HUES64 (cell line): ENCODE measurements around the gene ADCY2.

Source experiments
- H3K27ac ChIP-seq: 2 replicates; pipeline ENCODE4 v1.7.0; 2013; ENCODE audit warnings: low read depth, low read length, inconsistent platforms
- H3K27me3 ChIP-seq: 2 replicates; pipeline ENCODE4 v1.6.1; 2013; ENCODE audit warnings: mild to moderate bottlenecking, low read length; ENCODE audit not compliant: insufficient read depth
- H3K36me3 ChIP-seq: 2 replicates; pipeline ENCODE4 v1.6.1; 2013; ENCODE audit warnings: mild to moderate bottlenecking, low read length; ENCODE audit not compliant: insufficient read depth
- H3K4me1 ChIP-seq: 2 replicates; pipeline ENCODE4 v1.6.1; 2013; ENCODE audit warnings: mild to moderate bottlenecking, low read length, moderate library complexity; ENCODE audit not compliant: insufficient read depth
- H3K4me3 ChIP-seq: 2 replicates; pipeline ENCODE4 v1.5.1; 2013; ENCODE audit warnings: mild to moderate bottlenecking, low read length, moderate library complexity
- H3K9ac ChIP-seq: 2 replicates; pipeline ENCODE4 v1.6.1; 2013; ENCODE audit warnings: mild to moderate bottlenecking, low read depth, low read length
- H3K9me3 ChIP-seq: 2 replicates; pipeline ENCODE4 v1.6.1; 2013; ENCODE audit warnings: low read depth, low read length; ENCODE audit not compliant: insufficient read depth
- WGBS: fragments of 150-250, 120-280 bp; methylation state at CpG from one replicate; pipeline ENCODE4 v1.1.7; 2013; ENCODE audit warnings: missing lambda C conversion rate; 5-methylcytosine and 5-hydroxymethylcytosine counted together

Gene ADCY2

DNA sequence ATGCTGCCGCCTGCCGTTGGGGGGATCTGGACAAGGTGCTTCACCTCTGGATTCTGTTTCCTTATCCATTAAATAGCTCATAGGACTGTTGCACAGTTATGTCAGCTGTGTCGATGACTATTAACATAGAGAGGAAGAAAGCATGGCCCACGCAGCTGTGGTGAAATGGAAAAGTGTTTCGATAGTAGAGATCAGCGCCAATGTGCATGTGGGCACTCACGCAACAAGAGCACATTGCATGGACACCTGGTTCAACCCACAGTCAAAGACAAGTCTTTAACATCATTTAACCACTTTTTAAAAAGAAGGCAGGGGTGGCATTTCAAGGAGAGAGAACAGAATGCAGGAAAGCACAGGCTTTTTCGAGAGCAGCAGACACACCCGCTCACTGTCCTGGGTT lies 107.6 kb downstream of the ADCY2 start:
- Histone ChIP-seq H3K9ac (no peak overlapping the region), H3K36me3 (no peaks in the 10 kb centered on the region), H3K9me3 (no peaks in the 10 kb centered on the region), H3K4me1 (peaks cover 20% of the 10 kb centered on the region; the same call in 1 of the 2 replicates), H3K27ac (no peak overlapping the region), H3K4me3 (no peak overlapping the region), H3K27me3 (no peaks in the 10 kb centered on the region)
- 90% methylated on average over 9 of the region's 9 CpGs for WGBS

DNA sequence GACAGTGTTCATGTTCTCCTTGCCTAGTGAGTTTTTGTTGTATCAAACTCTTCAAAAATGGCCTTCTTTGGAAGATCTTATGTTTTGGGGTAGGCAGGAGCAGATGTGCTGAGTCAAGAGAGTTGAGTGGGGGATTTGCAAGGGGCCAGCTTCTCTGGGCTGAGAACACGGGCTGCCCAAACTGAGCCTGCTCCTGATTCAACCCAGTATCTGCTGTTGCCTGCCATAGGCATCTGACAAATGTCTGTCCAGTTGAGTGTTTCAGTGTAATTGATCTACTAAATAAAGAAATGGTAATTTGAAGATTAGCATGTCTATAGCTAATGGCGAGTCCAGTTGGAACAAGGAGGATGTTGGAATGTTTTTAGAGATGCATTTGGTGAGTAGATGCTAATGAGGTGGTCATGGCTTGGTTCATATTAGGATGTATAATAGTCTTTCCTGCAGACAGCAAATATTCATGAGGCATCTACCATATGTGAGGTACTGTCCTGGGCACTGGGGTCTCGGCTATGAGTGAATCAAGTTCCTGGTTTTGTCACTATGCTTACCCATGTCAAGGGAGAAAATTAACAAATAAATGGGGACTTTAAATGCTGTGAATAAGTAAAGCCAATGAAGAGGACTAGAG lies 119.5 kb downstream of the ADCY2 start:
- H3K4me3 ChIP-seq = no peak overlapping the region
- H3K9me3 ChIP-seq = no peaks in the 10 kb centered on the region
- H3K27ac ChIP-seq = no peak overlapping the region
- no peak overlapping the region for H3K9ac ChIP-seq
- H3K27me3 ChIP-seq = no peaks in the 10 kb centered on the region
- 75% methylated on average over 3 of the region's 3 CpGs for WGBS
- peaks cover 3% of the 10 kb centered on the region; the same call in 1 of the 2 replicates for H3K36me3 ChIP-seq
- peaks cover 20% of the 10 kb centered on the region; the same call in 1 of the 2 replicates for H3K4me1 ChIP-seq

DNA sequence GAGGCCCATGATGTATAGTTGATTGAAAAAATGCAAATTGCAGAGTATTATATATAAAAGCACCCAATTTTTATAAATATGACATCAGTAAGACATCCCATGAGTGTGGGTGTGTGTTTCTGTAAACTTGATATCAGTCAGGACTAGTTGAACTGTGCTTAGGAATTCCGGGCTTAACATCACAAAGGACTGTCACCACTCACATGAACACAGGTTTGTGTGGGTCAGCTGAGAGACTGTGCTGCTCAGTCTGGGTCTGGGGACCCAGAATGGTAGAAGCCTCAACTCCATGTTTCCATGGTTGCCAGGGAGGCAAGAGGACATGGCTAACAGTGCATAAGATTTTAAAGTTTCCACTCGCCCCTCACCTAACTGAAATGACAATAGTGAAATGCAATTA lies 120.3 kb downstream of the ADCY2 start:
- Histone ChIP-seq H3K9me3 (no peaks in the 10 kb centered on the region), H3K27ac (no peak overlapping the region), H3K27me3 (no peaks in the 10 kb centered on the region), H3K4me1 (peaks cover 20% of the 10 kb centered on the region; the same call in 1 of the 2 replicates), H3K36me3 (peaks cover 12% of the 10 kb centered on the region), H3K9ac (no peak overlapping the region), H3K4me3 (no peak overlapping the region)
- 100% methylated on average over 1 of the region's 2 CpGs for WGBS

DNA sequence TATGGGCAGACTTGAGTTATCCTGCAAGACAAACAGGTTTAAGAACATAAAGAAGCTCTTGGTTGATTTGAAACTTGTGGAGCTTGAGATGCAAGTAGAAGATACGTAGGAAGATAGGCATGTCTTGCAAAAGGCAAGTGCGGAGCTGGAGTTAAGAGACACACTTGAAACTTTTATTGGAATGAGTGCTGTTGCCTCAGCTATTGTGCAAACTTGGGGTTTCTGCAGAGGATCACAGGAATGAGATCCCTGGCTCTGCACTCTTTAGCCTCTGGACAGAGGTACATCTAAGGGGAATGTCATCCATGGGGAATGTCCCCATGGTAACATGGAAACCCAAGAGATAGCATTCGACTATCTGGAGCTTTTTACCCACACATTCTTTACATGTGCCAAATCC lies 121.1 kb downstream of the ADCY2 start:
- H3K9ac ChIP-seq = no peak overlapping the region
- no peaks in the 10 kb centered on the region for H3K27me3 ChIP-seq
- 74% methylated on average over 3 of the region's 3 CpGs for WGBS
- peaks cover 20% of the 10 kb centered on the region; the same call in 1 of the 2 replicates for H3K4me1 ChIP-seq
- H3K27ac ChIP-seq = no peak overlapping the region
- H3K9me3 ChIP-seq = no peaks in the 10 kb centered on the region
- peaks cover 19% of the 10 kb centered on the region for H3K36me3 ChIP-seq
- H3K4me3 ChIP-seq = no peak overlapping the region

DNA sequence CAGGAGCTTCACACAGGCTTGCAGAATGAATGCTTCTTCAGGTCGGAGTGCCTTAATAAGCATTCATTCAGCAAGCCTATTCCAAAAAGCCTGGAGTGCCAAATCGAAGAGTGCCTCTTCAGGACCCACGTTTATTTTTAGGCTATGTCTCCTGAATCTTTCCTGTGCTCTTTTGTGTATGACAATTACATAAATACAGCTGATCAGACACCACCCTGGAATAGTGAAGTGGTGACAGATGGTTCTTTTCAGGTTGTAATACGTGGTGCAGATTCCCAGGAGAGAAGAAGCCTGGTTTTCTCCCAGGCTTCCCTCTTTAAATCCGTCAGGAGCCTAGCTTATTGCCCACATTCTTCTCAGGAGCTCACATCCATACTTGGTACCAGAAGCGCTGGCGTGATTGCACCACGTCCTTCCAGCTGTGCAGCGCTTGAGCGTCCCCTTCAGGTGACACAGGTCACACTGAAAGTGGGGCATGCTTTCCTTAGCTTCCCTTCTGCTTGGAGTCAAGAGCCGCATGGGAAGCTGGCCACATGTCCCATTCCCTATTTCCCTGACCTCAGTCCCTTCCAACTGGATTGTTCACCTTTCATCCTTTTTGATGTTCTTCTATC lies 123.1 kb downstream of the ADCY2 start:
- WGBS = 80% methylated on average over 11 of the region's 11 CpGs
- no peak overlapping the region for H3K4me3 ChIP-seq
- no peaks in the 10 kb centered on the region for H3K9me3 ChIP-seq
- no peak overlapping the region for H3K27ac ChIP-seq
- no peak overlapping the region for H3K9ac ChIP-seq
- peaks cover 20% of the 10 kb centered on the region; the same call in 1 of the 2 replicates for H3K4me1 ChIP-seq
- H3K27me3 ChIP-seq = no peaks in the 10 kb centered on the region
- peaks cover 30% of the 10 kb centered on the region for H3K36me3 ChIP-seq

DNA sequence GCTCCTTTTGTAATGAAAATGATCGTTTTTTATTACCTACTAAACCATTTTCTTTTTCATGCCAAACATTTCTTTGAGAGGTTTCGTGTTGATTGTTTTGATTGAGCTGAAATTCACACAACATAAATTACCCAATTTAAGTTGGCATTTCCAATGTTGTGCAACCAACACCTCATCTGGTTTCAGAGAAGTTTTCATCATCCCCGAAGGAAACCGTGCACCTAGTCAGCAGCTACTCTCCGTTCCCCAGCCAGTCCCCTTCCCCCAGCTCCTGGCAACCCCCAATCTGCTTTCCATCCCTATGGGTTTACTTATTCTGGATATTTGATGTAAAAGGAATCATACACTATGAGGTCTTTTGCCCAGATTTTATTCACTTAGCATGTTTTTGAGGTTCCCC lies 123.6 kb downstream of the ADCY2 start:
- Histone ChIP-seq H3K36me3 (peaks cover 34% of the 10 kb centered on the region), H3K9me3 (no peaks in the 10 kb centered on the region), H3K4me3 (no peak overlapping the region), H3K27me3 (no peaks in the 10 kb centered on the region), H3K9ac (no peak overlapping the region), H3K27ac (no peak overlapping the region), H3K4me1 (peaks cover 20% of the 10 kb centered on the region; the same call in 1 of the 2 replicates)
- WGBS = 83% methylated on average over 4 of the region's 5 CpGs

DNA sequence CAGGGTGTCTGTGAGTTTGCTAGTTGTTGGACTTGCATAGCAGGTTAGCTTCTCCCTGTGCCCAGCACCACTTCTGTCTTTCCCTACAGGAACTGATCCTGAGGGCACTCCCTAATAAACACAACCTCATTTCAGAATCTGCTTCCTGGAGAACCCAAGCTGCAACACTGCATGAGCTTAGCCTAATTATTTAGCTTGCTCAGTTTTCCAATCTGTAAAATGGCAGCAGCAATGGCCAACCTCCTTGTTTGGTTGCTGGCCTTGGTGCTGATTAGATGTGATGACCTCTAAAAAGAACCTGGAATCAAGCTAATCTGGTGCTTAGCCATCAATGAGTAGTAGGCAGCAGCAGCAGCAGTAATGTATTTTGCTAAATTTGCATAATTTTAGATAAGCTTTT lies 133.9 kb downstream of the ADCY2 start:
- Histone ChIP-seq H3K4me3 (no peak overlapping the region), H3K27ac (no peak overlapping the region), H3K9me3 (no peaks in the 10 kb centered on the region), H3K27me3 (no peaks in the 10 kb centered on the region), H3K4me1 (no peaks in the 10 kb centered on the region), H3K9ac (no peak overlapping the region), H3K36me3 (peaks cover 6% of the 10 kb centered on the region; the same call in 1 of the 2 replicates)

DNA sequence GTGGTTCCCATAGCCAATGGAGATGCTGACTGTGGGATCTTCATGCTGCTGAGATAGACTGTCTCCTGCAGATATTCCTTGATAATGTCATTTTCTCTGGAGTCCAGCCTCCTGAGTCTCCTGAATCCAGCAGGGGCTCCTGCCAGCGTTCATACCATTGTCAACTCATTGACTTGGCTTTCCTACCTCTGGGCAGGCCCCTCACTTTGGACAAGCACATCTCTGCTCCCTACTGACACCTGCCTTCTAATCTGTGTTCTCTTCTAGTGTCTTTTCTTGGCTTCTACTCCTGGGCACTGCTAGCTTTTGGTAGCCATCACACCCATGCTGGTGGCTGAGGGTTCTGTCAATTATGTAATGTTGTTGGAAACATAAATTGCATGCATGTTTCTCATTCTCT lies 138.0 kb downstream of the ADCY2 start:
- no peak overlapping the region for H3K9ac ChIP-seq
- H3K27me3 ChIP-seq = no peaks in the 10 kb centered on the region
- H3K27ac ChIP-seq = no peak overlapping the region
- no peaks in the 10 kb centered on the region for H3K4me1 ChIP-seq
- no peaks in the 10 kb centered on the region for H3K9me3 ChIP-seq
- peaks cover 6% of the 10 kb centered on the region; the same call in 1 of the 2 replicates for H3K36me3 ChIP-seq
- no peak overlapping the region for H3K4me3 ChIP-seq
- 88% methylated on average over 1 of the region's 1 CpG for WGBS

DNA sequence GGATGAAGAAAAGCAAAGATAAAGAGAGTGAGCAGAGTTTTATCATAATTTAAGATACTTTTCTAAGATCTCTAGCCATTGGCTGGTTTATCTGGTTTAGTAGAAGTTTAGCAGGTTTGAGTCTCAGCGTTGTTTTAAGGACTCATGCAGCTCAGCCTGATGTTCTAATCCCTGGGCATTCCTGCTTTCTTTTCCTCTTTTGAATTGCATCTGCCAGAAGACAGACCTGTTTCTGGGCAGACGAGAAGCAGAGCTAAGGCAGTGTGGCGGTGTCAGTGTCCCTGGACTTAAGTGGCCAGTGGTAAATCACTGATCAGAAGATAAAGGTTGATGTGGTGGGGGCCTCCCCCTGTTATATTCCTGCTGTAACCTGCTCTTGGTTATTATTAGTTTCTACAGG lies 138.6 kb downstream of the ADCY2 start:
- Histone ChIP-seq H3K36me3 (peaks cover 6% of the 10 kb centered on the region; the same call in 1 of the 2 replicates), H3K27ac (no peak overlapping the region), H3K4me1 (peaks cover 3% of the 10 kb centered on the region; the same call in 1 of the 2 replicates), H3K9me3 (no peaks in the 10 kb centered on the region), H3K27me3 (no peaks in the 10 kb centered on the region), H3K4me3 (no peak overlapping the region), H3K9ac (no peak overlapping the region)
- 95% methylated on average over 3 of the region's 3 CpGs for WGBS

DNA sequence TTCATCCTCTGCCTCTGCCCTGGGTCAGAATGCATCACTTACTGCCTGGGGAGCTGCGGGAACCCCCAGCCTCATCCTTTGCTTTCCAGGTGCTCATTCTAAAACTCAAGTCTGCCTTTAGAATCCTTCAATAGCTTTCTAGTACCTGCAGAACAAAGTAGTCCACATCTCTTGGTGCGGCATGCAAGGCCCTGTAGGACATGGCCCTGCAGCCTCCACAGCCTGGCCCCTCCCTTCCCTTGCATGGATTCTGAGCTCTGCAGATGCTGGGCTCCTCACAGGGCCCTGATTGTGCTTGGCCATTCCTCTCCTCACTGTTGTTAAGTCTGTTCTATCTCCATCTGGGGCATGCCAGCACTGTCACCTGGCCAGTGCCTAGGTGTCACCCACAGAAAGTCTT lies 141.6 kb downstream of the ADCY2 start:
- no peak overlapping the region for H3K27ac ChIP-seq
- H3K36me3 ChIP-seq = no peaks in the 10 kb centered on the region
- H3K4me3 ChIP-seq = no peak overlapping the region
- WGBS = 93% methylated on average over 2 of the region's 2 CpGs
- peaks cover 15% of the 10 kb centered on the region; the same call in 1 of the 2 replicates for H3K4me1 ChIP-seq
- H3K9ac ChIP-seq = no peak overlapping the region
- H3K9me3 ChIP-seq = no peaks in the 10 kb centered on the region
- no peaks in the 10 kb centered on the region for H3K27me3 ChIP-seq

DNA sequence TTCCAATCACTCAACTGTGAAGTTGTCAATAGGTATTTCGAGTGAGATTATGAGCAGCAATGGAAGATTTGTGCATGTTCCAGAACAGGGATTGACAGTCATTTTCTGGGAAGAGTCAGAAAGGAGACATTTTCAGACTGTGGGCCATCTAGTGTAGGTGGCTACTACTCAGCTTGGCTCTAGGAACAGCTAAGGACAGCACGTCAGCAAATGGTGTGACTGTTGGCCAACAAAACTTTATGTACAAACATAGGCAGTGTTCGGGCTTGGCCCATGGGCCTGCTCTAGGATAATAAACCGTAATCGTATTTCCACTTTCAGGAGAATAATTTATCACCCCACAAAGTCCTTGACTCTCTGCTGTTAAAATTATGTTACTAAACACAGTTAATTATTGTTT lies 143.6 kb downstream of the ADCY2 start:
- H3K27me3 ChIP-seq = no peaks in the 10 kb centered on the region
- H3K36me3 ChIP-seq = peaks cover 1% of the 10 kb centered on the region; the same call in 1 of the 2 replicates
- no peak overlapping the region for H3K4me3 ChIP-seq
- H3K9ac ChIP-seq = no peak overlapping the region
- peaks cover 15% of the 10 kb centered on the region; the same call in 1 of the 2 replicates for H3K4me1 ChIP-seq
- H3K27ac ChIP-seq = no peak overlapping the region
- H3K9me3 ChIP-seq = no peaks in the 10 kb centered on the region
- 91% methylated on average over 5 of the region's 5 CpGs for WGBS
